Measurements from ENCODE around the gene HDAC9.

Gene HDAC9

DNA sequence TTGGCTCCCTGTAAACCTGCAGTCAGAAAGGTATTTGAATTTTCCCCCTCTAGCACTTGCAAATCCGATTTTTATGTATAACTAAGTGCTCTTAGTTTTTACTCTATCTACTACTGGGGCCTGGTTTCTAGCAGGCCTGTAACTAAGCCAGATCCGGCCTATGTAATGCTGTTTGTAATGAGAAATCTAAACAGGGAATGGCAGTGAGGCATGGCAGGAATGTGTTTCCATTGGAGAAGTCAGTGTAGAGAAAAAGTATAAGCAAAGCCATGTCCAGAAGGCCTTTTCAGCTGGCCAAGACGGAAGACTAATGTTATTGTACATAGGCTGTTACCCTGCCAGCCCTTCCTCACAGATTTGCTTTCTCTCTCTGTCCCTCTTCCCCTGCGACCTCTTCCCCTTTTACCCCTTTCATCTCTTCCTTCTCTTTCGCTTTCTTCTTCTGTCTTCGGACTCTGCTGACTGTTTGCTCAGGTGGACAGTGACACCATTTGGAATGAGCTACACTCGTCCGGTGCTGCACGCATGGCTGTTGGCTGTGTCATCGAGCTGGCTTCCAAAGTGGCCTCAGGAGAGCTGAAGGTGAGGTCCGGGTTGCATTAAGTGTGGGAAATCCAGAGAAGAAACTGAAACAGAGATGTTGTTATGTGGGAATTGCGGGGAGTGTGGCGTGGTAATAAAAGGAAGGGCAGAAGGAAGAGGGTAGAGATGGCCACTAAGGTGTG lies 297.5 kb downstream of the HDAC9 start:
- peak; percentile 39 for DNase-seq

DNA sequence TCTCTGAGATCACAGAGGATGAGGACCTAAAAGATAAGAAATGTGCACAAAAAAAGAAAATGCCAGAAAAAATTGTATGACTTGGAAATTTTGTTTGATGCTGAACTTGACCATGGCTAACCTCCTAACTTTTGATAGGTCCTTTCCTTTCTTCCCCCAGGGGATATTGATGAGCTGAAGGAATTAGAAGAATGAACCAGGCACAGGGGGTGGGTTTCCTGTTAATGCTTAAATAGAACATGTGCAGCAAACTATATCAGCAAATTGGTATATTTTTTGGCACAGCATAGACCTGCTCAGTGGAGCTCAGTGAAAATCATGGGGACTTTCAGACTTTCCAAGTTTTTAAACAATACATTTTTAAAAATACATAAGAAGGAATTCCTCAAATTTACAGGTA lies 300.7 kb downstream of the HDAC9 start:
- DNase-seq, result no peak

DNA sequence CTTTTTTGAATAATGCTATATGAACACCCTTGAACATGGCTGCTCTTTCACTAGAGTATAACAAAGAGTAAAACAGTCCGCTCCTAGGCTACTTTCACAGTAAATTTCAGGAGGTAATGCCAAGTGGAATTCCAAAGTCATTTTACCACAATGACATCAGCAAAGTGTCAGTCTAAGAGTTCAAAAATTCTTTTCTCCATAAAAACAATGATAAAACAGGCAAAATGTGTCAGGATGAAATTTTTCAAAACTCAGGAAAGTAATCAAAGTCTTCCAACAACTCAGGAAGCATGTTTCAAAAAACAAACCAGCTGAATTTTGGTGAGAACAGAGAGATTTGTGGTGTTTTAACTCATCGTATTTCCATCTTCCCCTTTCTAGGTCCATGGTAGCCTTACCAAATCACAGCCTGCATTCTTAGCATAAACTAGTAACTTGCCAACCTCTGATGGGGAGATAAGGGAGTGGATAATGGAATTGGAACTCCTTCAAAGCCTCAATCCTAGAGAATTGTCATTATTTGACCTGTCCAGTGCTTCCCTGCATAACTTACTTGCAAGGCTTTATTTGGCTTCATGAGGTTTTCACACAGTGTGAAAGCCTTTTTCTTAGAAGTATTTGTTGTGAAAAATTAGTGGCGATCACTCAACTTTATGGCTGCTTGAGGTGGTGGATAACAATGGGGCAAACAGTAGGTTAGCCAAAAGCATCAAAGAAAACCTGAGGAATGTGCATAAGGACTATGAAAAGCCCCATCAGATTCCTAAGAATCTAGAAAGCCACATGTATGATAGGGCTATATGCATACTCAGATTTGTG lies 302.7 kb downstream of the HDAC9 start:
- DNase-seq, result peak; percentile 61

DNA sequence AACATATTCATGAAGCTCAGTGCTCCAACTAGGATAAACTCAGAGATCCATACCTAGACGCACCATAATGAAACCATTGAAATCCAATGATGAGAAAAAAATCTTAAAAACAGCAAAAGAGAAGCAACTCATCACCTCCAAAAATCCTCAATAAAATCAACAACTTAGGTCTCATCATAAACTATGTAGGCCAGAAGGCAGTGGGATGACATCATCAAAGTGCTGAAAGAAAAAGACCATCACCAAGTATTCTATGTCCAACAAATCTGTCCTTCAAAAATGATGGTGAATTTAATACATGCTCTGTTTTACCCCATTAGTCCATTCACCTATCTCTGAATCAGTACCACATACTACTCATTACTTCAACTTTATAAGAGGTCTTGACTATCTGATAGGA lies 304.4 kb downstream of the HDAC9 start:
- no peak for DNase-seq

DNA sequence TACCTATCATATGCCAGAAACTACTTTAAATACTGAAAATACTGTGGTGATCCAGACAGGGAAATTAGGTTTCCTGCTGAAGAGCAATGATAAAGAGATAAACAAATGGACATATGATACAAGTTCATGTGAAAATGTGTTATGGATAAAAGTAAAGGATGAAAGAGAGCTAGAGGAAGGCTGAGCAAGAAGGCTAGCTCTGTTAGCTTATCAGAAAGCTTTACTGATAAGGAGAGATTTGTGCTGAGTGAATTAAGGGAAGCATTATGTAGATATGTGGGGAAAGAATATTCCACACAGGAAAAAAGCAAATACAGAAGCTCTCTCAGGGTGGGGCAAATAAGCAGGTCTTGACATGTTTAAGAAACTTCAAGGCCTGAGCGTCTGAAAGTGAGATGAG lies 308.4 kb downstream of the HDAC9 start:
- DNase-seq, result no peak

DNA sequence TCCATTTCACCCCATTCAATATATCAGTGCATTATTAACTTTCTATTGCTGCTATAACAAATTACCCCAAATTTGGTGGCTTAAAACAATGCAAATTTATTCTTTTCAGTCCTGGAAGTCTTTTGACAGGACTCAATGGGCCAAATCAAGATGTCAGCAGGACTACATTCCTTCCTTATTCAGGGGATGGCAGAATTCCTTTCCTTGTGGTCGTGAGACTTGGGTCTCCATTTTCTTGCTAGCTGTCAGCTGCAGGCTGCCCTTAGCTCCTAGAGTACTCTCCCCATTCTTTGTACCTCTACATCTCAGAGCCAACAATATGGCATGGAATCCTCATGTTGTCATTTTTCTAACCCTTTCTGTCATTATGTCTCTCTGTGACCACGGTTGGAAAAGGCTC lies 310.6 kb downstream of the HDAC9 start:
- DNase-seq, result no peak

DNA sequence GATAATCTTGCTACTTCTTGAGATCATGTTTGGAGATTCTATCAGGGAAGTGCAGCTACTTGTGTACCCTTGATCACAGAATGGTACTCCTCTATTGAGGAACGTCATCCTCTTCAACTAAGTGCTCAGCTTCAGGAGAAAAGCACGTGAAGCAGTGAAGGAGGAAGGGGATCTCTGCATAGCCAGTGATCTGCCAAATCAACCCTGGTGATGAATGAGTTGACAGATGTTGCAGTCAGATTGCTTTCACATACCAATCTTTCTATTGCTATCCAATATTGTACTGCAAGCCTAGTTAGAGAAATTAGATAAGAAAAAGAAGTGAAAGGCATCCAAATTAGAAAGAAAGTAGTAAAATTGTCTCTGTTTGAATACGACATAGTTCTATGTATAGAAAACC lies 312.5 kb downstream of the HDAC9 start:
- DNase-seq, result no peak

DNA sequence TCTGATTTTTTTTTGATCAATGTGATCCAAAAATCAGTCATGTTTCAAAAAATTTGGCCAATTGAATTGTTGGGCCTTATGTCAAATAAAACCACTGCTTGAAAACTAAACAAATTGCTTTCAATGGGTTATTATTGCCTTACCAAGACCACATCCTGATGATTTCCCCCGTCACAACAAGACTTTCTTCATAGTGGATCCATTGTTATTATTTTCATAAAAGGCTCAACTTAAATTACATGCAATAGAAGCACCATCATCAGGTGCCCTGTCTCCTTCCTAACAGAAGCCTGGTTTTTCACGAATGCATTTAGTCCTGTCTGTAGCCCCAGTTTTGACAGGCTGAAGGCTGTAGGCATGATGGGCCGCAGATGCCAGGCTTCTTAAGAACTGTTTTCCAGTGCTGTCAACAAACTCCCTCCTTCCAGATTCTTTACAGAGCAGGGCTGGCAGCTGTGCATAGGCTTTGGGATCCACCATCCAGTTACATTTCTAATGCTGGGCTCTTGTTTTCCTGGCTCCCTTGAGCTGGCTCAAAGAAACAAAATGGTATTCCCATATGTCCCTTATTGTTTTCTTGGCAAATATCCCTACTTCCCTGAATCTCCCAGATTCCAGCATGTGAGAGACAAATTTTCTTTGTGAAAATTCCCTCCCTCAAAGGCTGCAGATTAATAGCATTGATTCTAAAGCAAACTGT lies 319.9 kb downstream of the HDAC9 start:
- DNase-seq, result no peak

DNA sequence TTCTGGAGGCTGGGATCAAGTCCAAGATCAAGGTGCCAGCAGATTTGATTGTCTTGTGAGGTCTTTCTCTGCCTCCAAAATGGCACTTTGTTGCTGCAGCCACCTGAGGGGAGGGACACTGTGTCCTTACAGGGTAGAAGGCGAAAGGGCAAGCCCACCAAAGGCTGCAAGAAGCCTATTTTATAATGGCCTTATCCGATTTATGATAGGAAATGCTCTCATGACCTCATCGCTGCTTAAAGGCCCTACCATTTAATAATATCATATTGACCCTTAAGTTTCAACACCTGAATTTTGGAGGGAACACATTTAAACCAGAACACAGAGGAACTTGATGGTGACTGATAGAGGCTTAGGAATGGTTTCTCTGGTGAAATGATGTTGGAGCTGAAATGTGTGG lies 325.4 kb downstream of the HDAC9 start:
- DNase-seq, result no peak

DNA sequence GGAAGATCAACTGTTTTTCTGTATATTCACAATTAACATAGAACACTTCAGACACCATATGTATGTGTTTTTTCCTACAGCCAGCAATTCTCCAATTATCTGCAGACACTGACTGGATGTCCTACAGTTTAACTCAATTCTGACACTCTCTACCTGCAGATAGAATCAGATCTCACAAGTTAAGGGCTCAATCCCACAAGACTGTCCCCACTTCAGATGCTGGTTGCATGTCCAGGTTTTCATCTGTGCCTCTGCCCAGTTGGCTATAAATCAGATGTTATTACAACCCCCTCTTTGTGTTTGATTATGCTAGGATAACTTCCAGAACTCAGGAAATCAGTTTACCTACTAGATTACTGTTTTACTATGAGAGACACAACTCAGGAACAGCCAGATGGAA lies 326.0 kb downstream of the HDAC9 start:
- no peak for DNase-seq

DNA sequence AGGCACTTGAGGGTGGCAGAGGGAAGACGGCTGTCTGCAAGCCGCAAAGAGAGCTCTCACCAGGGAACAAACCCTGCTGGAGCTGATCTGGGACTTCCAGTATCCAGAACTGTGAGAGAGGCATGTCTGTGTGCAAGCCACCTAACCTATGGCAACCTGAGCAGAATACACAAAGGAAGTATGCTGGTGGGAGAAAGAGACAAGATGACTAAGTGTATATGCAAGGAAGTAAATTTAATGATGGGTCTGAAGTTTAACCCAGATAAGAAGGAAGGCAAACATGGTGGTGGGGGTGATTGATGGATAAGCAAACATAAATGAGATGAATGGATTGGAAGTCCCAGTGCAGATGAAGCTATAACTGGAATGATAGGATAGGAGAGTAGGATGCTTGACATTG lies 328.6 kb downstream of the HDAC9 start:
- no peak for DNase-seq

DNA sequence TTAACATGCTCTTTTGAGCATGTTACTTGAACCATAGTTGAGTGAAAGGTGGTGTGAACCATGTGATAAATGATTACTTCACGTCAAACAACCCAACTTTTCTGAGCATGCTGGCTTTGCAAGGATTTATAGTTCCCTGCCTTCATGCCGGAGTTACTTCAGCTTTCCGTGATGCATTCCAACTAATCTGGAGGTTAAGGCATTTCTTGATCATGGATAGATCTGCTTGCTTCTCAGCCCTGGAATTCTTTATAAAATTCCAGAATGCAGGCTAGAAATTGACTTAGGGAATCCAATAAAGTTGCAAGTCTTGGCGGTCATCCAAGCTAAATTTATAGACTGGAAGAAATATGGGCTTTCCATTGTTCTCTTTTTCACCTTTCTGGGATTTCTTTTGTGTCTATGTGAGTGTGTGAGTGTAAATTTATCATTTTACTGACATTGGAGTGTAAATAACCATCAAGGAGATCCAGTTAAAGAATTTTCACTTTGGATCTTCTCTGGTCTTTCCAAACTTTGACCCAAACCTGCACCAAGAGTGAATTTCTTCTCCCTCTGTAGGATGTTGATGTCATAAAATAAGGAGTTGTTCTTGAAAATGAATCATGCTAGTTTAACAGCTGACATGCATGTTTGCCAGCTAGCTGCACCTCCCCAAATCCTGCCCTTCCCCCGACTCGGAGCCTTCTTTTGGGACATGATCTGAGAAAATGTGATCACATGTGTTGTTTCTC lies 332.9 kb downstream of the HDAC9 start:
- DNase-seq, result peak; percentile 78

DNA sequence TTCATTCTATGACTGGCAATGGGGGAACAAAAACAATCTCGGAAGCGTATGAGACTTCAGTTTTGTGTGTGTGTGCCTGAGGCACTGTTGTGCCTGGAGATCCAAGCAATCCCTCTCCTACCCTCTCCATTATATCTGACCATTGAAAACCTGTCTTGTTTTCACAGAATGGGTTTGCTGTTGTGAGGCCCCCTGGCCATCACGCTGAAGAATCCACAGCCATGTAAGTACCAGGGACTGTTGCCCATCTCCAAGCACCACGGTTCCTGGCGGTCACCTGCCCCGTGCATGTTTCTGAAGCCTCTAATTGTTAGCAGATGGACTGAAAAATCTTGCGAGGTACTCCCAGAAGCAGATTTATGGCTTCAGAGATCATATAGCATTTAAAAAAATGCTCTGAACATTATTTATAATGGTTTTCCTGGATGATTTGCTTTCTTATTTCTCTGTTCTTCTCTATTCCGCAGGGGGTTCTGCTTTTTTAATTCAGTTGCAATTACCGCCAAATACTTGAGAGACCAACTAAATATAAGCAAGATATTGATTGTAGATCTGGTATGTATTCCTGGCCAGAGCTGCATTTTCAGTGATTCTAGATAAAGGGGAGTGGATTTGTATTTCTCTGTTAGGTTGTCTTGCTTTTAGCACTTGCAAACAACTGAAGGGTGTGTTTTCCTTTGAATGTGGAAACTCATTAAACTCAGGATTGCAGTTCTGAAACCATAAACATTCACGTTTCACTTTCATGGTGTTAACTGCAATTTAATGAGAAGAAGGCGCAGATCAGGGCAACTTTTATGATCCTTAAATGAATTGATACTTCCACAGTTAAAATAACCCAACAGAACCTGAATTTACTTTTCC lies 333.7 kb downstream of the HDAC9 start:
- peak; percentile 63 for DNase-seq

DNA sequence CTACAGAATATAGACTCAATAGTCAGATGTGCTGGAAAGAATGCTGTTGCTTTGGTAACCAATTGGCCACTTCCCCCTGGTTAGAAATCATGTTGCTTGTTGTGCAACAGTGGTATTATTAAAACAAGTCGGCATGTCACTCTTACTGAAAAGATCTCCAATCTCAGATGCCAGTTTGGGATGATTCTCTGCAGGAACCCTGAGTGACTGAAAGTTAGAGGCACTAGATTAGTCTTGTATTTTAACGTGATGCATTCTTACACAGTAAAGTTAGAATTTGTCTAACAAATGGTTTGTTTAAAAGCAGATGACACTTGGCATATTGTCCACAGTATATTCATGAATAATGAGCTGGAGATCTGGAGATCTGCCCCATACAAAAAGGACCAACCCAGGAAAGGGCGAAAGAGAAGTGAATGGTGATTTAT lies 334.3 kb downstream of the HDAC9 start:
- DNase-seq, result peak; percentile 77

DNA sequence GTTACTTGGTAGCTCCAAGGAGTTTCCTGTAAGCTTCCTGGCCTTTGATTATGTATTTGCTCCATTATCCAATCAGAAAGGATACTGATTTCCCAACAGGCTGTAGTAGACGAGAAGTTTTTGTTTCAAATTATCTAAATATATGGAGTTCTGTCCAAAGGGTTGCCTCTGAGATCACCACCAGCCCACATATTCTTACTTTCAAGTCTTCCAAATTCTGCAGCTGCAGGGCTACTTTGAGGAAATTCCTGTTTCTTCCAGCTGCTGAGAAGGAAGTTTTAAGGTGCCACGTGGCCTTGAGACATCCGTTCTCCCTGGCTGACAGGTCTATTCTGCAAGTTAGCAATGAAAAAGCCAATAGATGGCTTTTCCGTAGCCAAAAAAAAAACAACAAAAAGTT lies 335.9 kb downstream of the HDAC9 start:
- DNase-seq, result no peak

DNA sequence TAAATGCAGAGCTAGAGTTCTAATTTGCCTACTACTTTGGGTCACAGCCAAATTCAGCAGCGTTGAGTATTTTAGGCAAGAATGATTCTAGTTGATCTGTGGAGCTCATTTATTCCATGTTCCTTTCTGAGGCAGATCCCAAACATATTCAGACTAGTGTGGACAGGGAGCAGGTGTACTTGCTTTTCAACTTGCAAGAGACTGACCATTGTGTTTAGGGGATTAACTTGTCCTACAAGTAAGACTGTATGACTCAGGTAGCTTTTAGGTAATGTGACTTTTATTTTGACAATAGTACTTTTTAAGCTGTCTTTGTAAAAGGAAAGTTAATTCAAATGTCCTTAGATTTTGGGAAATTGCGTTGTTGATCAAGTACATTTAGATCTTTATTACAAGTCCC lies 336.4 kb downstream of the HDAC9 start:
- DNase-seq, result no peak

DNA sequence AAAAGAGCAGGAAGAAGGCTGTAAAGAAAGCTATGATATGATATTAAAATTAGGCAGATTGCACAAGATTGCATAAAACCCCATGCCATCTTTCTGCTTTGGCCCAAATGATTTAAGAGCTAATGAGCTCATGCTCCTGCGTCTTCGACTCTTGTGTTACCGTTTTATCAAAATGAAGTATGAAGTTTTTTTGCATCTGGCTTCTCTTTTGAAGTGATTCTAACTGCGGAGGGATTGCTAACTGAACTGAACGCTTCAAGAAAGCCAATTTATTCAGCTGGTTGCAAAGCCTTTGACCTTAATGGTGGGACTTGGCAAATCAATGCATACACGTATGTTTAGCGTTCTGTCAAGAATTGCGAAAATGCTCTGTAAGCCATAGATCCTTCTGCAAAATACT lies 339.0 kb downstream of the HDAC9 start:
- peak; percentile 58 for DNase-seq

DNA sequence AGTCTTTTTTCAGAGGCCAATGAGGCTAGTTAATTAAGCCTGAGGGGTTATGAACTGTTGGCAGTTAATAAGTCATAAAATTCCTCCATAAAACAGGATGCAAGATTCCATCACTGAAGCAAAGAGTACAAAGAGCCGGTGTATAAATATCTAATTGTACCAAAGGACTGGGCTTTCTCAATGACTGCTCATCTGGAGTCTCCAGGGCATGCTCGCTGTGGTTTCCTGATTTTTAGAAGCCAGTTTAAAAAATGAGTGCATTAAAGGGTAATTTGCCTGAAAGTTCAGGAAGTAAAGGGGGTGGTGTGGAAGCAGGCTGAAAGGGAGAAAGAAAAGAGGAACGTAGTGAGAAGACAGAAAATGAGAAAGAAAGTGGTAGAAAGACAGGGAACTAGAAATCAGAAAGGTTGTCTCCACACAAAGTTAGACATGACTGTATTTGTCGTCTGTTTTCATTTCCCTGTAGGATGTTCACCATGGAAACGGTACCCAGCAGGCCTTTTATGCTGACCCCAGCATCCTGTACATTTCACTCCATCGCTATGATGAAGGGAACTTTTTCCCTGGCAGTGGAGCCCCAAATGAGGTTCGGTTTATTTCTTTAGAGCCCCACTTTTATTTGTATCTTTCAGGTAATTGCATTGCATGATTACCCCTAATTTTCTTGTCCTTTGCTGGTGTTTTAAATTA lies 339.6 kb downstream of the HDAC9 start:
- peak; percentile 16 for DNase-seq

DNA sequence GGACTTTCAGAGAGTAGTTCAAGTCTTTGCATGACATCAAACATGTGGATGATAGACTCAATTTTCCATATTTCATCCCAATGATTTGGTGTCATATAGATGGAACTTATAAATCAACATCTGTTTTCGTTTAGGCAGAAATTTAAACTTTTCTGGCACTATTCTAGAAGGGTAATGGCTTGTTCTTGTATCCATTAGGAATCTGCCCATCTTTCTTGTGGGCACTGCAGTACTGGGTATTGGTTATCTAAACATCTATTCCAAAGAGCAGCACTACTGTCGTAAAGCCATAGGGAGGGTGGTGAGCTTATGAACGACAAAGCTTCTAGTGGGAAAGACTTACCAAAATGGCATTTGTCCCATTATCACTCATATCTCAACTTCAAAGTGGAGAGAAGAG lies 348.4 kb downstream of the HDAC9 start:
- no peak for DNase-seq

DNA sequence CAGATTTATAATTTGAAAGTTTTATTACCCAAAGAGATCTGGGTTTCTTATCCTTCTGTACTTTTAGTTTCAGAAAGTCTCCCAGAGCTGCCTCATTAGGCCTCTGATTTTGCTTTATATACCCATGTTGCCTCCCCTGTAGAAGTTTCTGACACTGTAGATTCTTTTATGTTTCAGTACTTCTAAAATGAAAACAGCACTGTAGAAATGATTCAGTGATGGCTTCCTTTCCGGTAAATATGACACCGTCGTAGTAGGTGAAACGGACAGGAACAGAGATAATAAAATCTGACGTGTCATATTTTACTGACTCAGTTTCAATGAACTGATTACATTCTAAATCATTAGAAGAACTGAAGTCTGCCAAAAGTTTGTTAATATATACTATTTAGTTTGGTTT lies 349.2 kb downstream of the HDAC9 start:
- no peak for DNase-seq

DNA sequence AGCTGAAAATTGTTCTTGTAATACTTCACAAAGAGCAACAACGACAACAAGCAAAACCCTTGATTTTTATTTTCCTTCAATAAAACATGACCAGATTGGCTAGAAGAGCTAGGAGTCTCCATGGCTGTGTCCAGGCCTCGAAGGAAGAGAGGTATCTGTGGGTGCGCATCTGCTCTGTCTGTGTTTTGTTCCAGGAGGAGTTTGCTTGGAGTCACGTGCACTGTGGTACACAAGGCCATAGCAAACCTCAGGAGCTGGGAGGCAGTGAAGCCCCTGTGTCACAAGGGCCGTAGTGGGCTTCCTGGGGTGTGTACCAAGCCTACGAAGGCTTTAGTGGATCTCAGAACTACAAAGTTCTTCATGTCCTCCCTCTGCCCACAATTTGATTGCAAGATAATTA lies 350.2 kb downstream of the HDAC9 start:
- no peak for DNase-seq

Measured in fibroblast of skin of abdomen (primary cell).